ENCODE measurements around the gene CRYBB2. TPM values are rescaled to one million over a fixed set of nuclear protein-coding genes. Genes with fewer than 3 reads are reported as not detected.
"Not testable (repeated sequence)": the region's sequence is repeated elsewhere in the genome, so short reads cannot be mapped to it uniquely, and the experiment has no call there.

The CRYBB2 gene
- total RNA-seq, 4 donors from 2014 or later, result not detected

GRCh38 chr22:25177895-25178294 is 41.5 kb upstream of the CRYBB2 start:
- no peaks in the 10 kb centered on the region for H3K4me1 ChIP-seq
- TF ChIP-seq POLR2A (IDR thresholded peaks at IDR 0.05) (no peak), CTCF (IDR thresholded peaks at IDR 0.05 in 4 of 5, conservative IDR thresholded peaks at IDR 0.05 in 1 of 5) (no peak)
- in situ Hi-C loops (cut with MboI; ENCODE audit: low sequenced_read_pairs in 4 of 4) (loop anchor here in 1 of 4 donors (25.0 kb wide), 1 partner anchor 241 kb away; the partner anchor contains the start of gene LHFPL7), intact Hi-C loops (cut with DNase I; ENCODE audit: low total_unique reads) (no loop called here)
- no peak overlapping the region for H3K4me3 ChIP-seq
- DNase-seq, result no peak
- no peaks in the 10 kb centered on the region for H3K9me3 ChIP-seq
- H3K27ac ChIP-seq, result no peak overlapping the region
- H3K36me3 ChIP-seq, result peaks cover 0 to 49% of the 10 kb centered on the region in 2 donors
- H3K27me3 ChIP-seq, result no peaks in the 10 kb centered on the region
- no peak for ATAC-seq

DNA sequence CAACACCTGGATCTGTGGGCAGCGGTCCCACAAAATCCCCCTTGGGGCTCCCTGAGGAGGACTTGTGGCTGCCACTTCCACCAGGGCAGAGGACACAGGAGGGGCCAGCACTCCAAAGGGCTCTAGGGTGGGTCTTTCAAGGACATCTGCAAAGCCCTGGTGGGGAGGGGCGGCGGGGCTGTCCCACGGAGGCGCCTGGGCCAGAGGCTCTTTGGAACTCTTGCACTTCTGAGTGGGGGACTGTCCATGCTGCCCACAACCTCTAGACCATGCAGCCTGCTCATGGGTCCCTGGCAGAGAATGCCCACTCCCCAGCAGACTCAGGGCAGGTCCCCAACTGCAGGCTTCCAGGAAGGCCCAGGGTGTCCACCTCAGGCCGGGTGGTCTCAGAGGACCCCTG is 41.1 kb upstream of the CRYBB2 start:
- H3K9me3 ChIP-seq; H3K27me3 ChIP-seq; intact Hi-C loops (cut with DNase I; ENCODE audit: low total_unique reads); DNase-seq; H3K4me3 ChIP-seq; H3K4me1 ChIP-seq; ATAC-seq; H3K27ac ChIP-seq: not testable (repeated sequence)
- in situ Hi-C loops (cut with MboI; ENCODE audit: low sequenced_read_pairs in 4 of 4), result loop anchor here in 1 of 4 donors (25.0 kb wide), 1 partner anchor 241 kb away; the partner anchor contains the start of gene LHFPL7
- peaks cover 0 to 49% of the 10 kb centered on the region in 2 donors for H3K36me3 ChIP-seq

DNA sequence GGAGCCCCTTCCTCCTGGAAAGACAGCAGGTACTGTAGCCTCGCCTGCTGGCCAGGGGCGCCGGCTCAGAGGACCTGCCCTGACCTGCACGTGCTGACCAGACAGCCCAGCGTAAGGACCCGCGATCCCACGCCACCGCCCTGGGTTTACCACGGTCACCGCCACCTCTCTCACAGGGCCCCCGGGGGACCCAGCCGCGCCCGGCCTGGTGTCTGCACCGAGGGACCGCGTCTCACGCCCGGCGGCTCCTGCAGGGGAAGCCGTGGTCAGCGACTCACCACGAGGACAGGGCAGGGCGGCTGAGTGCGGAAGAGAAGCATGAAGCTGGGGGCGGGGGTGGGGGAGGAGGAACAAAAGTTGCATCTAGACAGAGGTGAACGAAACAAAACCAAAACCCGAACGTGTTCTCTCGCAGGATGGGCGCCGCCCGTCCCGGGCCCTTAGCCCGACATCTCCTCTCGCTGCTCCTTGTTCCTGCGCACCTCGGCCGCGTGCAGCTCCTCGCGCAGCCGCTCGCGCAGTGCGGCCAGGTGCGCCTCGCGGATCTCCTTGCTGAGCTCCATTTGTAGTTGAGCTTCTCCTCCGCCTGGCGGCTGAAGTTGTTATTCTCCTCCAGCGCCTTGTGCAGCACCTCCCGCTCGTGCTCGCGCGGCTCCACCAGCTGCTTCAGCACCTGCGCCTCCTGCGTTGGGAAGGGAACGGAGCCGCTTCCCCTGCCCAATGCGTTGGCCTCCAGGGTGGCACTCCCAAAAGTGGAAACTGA is 40.4 kb upstream of the CRYBB2 start:
- H3K27me3 ChIP-seq; H3K4me1 ChIP-seq; intact Hi-C loops (cut with DNase I; ENCODE audit: low total_unique reads); H3K9me3 ChIP-seq; H3K27ac ChIP-seq; H3K4me3 ChIP-seq; DNase-seq; ATAC-seq: not testable (repeated sequence)
- H3K36me3 ChIP-seq, result peaks cover 0 to 48% of the 10 kb centered on the region in 2 donors
- in situ Hi-C loops (cut with MboI; ENCODE audit: low sequenced_read_pairs in 4 of 4), result loop anchor here in 1 of 4 donors (25.0 kb wide), 1 partner anchor 242 kb away; the partner anchor contains the start of gene LHFPL7

DNA sequence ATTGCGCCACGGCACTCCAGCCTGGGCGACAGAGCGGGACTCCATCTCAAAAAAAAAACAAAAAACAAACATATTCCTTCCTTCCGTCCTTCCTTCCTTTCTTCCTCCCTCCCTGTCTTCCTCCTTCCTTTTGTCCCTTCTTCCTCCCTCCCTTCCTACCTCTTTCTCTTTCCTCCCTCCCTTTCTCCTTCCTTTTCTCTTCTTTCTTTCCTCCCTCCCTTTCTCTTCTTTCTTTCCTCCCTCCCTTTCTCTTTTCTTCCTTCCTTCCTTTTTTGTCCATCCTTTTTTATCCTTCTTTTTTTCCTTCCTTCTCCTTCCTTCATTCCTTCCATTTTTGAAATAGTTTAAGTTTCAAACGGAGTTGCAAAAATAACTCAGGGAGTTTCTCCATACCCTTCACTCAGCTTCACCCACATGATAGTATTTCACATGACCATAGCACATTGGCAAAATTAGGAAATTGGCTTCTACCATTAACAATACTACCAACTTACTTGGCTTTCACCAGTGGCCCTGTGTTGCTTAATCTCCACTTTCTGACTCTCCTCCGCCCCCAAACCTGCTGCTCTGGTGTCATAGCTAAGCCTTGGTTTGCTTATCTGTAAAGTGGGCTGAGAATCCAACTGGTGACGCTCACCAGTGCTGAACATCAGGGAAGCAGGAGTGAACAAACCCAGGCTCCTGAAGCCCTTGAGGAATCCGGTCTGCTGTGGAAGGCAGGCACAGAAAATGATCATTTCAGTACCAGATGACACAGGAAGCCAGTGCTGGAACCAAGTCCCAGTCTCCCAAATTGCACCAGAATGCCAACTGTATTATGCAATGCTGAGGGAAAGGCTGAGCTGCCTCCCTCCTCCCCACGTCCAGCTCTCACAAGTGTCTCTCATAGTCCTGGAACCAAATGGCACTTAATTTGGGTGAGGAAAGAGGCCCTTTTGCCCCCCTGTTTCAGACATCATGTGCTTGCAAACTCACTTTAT is 37.0 kb upstream of the CRYBB2 start:
- no peak overlapping the region for H3K27ac ChIP-seq
- in situ Hi-C loops (cut with MboI; ENCODE audit: low sequenced_read_pairs in 4 of 4), result loop anchor here in 1 of 4 donors (25.0 kb wide), 1 partner anchor 245 kb away; the partner anchor contains the start of gene LHFPL7

More for the DNA sequence above, 37.0 kb upstream of the CRYBB2 start:
- TF ChIP-seq CTCF (IDR thresholded peaks at IDR 0.05 in 4 of 5, conservative IDR thresholded peaks at IDR 0.05 in 1 of 5) (no peak), POLR2A (IDR thresholded peaks at IDR 0.05) (no peak)
- Histone ChIP-seq H3K4me3 (no peak overlapping the region), H3K27me3 (no peaks in the 10 kb centered on the region), H3K36me3 (peaks cover 0 to 50% of the 10 kb centered on the region in 2 donors), H3K4me1 (no peaks in the 10 kb centered on the region), H3K9me3 (no peaks in the 10 kb centered on the region)
- DNase-seq (no peak), ATAC-seq (peak in 1 of 2 donors; percentile 43)
- intact Hi-C loops (cut with DNase I; ENCODE audit: low total_unique reads), result no loop called here
